ENCODE measurements around the gene MEIS3. TPM values are rescaled to one million over a fixed set of nuclear protein-coding genes. Genes with fewer than 3 reads are reported as not detected.

The MEIS3 gene
- total RNA-seq: 6.6 TPM

- DNase-seq (ENCODE audit: low spot score) (no peak), ATAC-seq (no peak)
- intact Hi-C loops (cut with DNase I): no loop called here
These were observed at the start of gene MEIS3 for GRCh38 chr19:47419030-47419783. Gene MEIS3, minus strand, starts transcription at chr19:47419527. Its CDS starts 446 bp downstream, at chr19:47419081.

DNA sequence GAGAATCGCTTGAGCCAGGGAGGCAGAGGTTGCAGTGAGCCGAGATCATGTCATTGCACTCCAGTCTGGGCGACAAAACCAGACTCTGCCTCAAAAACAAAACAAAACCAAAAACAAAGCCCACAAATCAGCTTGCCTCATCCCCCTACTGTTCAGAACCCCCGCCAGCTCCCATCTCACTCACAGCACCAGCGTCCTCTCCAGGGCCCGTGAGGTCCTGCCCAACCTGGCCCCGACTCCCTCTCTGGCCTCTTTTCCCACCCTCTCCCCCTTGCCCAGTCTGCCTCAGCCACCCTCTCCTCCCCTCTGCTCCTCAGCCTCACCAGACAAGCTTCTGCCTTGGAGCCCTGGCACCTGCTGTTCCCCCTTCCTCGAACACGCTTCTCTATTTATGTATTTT is 48.6 kb upstream of the MEIS3 start:
- intact Hi-C loops (cut with DNase I): loop anchor here (5.0 kb wide), 1 partner anchor 1879 kb away; no protein-coding TSS in a partner anchor
- ATAC-seq (no peak), DNase-seq (ENCODE audit: low spot score) (no peak)

DNA sequence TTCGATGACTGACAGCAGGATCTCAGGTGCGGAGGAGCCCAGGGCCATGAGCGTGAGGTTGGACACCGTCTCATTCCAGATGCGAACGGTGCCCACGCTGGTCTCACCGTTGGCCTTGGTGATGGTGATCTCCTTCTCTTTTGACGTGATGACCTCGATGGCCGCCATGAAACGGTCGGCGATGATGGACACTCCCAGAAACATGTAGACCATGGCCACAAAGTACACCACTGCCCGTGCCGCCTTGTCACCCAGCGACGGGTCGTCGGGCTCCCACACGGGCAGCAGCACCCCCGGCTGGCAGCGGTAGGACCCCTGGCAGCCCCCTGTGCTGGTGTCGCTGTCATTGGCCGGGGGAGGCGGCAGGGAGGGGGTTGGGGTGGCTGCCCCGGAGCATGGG is 46.6 kb upstream of the MEIS3 start:
- no peak for DNase-seq (ENCODE audit: low spot score)
- ATAC-seq: no peak
- intact Hi-C loops (cut with DNase I): loop anchor here (5.0 kb wide), 1 partner anchor 1881 kb away; no protein-coding TSS in a partner anchor

GRCh38 chr19:47464675-47465419 is 45.5 kb upstream of the MEIS3 start:
- ATAC-seq (no peak), DNase-seq (ENCODE audit: low spot score) (no peak)
- intact Hi-C loops (cut with DNase I): loop anchor here (5.0 kb wide), 1 partner anchor 1882 kb away; no protein-coding TSS in a partner anchor

DNA sequence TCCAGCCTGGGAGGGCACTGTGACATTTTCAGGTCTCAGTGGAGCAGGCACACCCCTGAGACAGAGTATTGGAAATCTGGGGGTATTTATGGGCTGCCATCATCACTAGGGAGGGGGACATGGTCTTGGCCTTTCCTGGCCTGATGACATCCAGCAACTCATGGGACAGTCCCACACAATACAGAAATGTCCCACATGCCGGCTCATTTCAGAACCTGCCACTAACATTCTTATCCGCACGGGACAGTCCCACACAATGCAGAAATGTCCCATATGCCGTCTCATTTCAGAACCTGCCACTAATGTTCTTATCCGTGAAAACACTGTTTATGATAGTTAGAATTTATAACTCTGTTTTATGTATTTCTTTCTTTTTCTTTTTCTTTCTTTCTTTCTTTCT is 42.5 kb upstream of the MEIS3 start:
- intact Hi-C loops (cut with DNase I): no loop called here
- no peak for ATAC-seq
- no peak for DNase-seq (ENCODE audit: low spot score)

DNA sequence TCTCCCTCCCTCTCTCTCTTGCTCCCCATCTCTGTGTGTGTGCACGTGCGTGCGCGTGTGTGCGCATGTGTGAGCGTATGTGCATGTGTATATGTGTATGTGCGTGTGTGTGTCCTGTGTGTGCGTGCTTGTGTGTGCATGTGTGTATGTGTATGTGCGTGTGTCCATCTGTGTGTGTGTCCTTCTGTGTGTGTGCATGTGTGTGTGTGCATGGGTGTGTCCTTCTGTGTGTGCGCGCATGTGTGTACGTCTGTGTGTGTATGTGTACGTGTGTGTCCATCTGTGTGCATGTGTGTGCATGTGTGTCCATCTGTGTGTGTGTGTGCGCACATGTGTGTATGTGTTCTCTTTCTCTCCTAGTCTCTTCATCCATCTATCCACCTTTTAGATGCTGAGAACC is 40.1 kb upstream of the MEIS3 start:
- intact Hi-C loops (cut with DNase I): no loop called here
- ATAC-seq (no peak), DNase-seq (ENCODE audit: low spot score) (no peak)

DNA sequence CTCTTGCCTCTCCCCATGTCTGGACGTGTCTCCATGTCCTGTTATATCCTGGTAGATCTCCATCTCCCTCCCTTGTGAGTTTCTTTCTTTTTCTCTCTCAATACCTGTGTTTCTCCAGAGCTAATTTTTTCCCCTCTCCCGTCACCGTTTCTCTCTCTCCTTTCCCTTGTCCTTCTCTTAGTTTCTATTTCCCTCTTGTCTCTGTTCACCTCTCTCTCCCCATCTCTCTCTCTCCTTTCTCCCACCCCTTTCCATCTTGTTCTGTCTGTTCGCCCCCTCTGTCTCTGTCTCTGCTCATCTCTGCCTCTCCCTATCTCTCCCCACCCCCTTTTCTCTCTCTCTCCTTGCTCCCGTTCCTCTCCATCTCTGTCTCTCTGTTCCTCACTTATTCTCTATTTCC is 39.3 kb upstream of the MEIS3 start:
- ATAC-seq (no peak), DNase-seq (ENCODE audit: low spot score) (no peak)
- intact Hi-C loops (cut with DNase I): no loop called here

GRCh38 chr19:47456721-47457474 is 37.6 kb upstream of the MEIS3 start:
- DNase-seq (ENCODE audit: low spot score) (no peak), ATAC-seq (no peak)
- intact Hi-C loops (cut with DNase I): no loop called here

- intact Hi-C loops (cut with DNase I): no loop called here
- no peak for DNase-seq (ENCODE audit: low spot score)
- ATAC-seq: no peak
These were observed 31.2 kb upstream of the MEIS3 start for GRCh38 chr19:47450478-47450877.

DNA sequence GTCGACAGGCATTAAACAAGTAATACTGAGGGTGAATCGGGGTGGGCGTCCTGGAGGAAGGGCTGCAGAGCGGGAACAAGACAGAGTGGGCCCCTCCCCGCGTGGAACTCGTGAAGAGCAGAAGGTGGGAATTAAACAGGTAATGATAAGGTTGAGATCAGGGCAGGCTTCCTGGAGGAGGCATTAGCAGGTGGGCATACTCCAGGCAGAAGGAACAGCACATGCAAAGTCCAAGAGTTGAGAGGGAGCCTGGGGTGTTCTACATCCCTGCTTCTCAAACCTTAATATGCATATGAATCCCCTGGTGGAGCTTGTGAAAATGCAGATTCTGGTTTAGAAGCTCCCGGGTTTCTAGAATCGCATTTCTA is 29.0 kb upstream of the MEIS3 start:
- intact Hi-C loops (cut with DNase I): no loop called here
- ATAC-seq (no peak), DNase-seq (ENCODE audit: low spot score) (no peak)

DNA sequence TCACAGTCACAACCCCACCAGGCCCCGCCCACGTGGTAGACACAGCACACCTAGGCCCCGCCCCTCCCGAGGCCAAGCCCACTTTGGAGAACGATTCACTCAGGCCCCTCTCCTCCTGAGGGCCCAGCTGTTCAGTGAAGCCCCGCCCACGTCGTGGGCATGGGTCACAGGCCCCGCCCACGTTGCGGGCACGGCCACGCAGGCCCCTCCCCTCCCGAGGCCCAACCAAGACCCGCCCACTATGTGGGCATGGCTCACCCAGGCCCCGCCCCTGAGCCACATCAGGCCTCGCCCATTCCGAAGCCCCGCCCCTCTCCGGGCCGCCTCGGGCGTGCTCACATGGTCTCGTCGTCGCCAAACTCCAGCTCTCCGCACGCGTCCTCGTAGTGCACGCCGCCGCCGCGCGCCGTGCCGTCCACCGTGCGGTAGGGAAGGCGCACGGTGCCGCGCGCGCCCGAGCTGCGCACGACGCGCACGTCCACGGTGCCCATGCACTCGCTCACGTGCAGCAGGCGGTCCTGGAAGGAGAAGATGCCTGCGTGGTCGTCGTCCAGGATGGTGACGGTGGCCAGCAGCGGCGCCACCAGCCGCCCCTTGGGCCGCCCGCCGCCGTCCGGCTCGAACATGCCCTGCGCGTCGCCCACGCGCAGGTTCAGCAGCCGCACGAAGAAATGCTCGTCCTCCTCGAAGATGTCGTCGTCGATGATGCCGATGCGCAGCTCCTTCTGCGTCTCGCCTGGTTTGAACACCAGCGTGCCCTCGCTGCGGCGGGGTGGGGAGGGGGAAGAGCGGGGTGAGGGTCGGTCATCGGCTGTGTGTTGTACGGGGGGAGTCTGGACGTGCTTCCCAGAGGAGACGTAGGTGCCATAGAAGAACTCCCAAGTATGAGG is 28.4 kb upstream of the MEIS3 start:
- ATAC-seq (peak; percentile 55), DNase-seq (ENCODE audit: low spot score) (no peak)
- intact Hi-C loops (cut with DNase I): no loop called here

DNA sequence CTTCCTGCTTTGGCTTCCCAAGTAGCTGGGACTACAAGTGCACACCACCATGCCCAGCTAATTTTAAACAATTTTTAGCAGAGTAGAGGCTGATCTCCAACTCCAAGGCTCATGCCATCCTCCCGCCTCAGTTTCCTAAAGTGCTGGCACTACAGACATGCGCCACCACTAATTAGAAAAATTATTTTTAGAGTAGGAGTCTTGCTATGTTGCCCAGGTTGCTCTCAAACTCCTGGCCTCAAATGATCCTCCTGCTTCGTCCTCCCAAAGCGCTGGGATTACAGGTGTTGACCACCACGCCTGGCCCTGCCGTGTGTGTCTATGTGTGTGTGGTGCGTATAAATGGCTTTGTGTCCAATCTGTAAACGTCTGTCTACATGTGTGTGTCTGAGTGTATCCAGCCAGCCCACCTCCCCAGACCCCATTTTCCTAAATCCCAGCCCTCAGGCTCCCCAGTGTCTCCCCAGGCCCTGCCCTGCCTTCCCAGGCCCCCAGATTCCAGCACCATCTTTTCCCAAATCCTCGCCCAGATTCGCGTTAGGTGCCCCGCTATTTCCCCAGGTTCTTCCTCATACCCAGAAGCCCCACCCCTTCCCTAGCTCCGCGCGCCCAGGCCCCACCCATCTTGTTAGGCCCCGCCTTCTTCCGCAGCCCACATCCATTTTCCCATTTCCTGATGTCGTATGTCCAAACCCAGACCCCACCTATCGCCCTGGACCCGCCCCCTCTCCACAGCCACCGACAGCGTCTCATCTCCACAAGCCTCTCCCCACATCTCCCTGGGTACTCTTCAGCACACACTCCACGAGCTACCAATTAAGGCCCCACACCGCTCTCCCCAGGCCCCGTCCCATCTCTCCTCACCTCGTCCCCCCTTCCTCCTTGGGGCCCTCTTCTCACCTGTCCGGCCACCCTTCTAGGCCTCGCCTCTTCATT is 27.5 kb upstream of the MEIS3 start:
- intact Hi-C loops (cut with DNase I): no loop called here
- DNase-seq (ENCODE audit: low spot score) (no peak), ATAC-seq (peak; percentile 13)

GRCh38 chr19:47445937-47446402 is 26.6 kb upstream of the MEIS3 start:
- no peak for DNase-seq (ENCODE audit: low spot score)
- ATAC-seq: peak; percentile 33
- intact Hi-C loops (cut with DNase I): no loop called here

- intact Hi-C loops (cut with DNase I): no loop called here
- no peak for ATAC-seq
- no peak for DNase-seq (ENCODE audit: low spot score)
These were observed 26.2 kb upstream of the MEIS3 start for GRCh38 chr19:47445527-47445926.

DNA sequence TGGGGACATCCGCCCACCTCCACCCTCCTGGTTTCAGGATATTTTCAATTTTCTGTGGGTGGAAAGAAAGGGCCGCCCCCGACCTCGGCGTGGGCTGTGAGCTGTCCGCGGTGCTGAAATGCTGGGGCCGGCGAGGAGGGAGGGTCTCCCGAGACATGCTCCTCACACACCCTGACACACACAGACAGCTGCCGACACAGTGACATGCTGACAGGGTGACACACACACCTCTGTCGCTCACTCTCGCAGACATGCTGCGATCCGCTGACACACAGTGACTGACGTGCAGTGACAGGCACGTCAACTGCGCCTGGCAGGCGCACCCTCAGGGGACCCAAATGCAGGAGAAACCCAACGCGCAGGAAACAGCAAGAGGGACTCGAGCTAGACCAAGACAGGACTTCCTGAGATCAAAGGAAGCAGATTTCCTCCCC is 25.1 kb upstream of the MEIS3 start:
- intact Hi-C loops (cut with DNase I): no loop called here
- ATAC-seq: no peak
- DNase-seq (ENCODE audit: low spot score): no peak

GRCh38 chr19:47443331-47443730 is 24.0 kb upstream of the MEIS3 start:
- intact Hi-C loops (cut with DNase I): no loop called here
- DNase-seq (ENCODE audit: low spot score) (no peak), ATAC-seq (no peak)

GRCh38 chr19:47438793-47439220 is 19.5 kb upstream of the MEIS3 start:
- intact Hi-C loops (cut with DNase I): loop anchor here (5.0 kb wide), 1 partner anchor 258 kb away; no protein-coding TSS in a partner anchor
- ATAC-seq (no peak), DNase-seq (ENCODE audit: low spot score) (no peak)
